GM21526 (cell line): ENCODE data around the gene TRMT2A.
"Not testable (repeated sequence)": the region's sequence is repeated elsewhere in the genome, so short reads cannot be mapped to it uniquely, and the experiment has no call there.

Experiments used
- ATAC-seq: cut with Tn5 transposase; IDR thresholded peaks from one replicate; pipeline ENCODE4 v1.9.1; 2021; ENCODE audit warnings: moderate library complexity; ENCODE audit not compliant: unreplicated experiment, low FRiP score

Gene TRMT2A, protein sequence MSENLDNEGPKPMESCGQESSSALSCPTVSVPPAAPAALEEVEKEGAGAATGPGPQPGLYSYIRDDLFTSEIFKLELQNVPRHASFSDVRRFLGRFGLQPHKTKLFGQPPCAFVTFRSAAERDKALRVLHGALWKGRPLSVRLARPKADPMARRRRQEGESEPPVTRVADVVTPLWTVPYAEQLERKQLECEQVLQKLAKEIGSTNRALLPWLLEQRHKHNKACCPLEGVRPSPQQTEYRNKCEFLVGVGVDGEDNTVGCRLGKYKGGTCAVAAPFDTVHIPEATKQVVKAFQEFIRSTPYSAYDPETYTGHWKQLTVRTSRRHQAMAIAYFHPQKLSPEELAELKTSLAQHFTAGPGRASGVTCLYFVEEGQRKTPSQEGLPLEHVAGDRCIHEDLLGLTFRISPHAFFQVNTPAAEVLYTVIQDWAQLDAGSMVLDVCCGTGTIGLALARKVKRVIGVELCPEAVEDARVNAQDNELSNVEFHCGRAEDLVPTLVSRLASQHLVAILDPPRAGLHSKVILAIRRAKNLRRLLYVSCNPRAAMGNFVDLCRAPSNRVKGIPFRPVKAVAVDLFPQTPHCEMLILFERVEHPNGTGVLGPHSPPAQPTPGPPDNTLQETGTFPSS

DNA sequence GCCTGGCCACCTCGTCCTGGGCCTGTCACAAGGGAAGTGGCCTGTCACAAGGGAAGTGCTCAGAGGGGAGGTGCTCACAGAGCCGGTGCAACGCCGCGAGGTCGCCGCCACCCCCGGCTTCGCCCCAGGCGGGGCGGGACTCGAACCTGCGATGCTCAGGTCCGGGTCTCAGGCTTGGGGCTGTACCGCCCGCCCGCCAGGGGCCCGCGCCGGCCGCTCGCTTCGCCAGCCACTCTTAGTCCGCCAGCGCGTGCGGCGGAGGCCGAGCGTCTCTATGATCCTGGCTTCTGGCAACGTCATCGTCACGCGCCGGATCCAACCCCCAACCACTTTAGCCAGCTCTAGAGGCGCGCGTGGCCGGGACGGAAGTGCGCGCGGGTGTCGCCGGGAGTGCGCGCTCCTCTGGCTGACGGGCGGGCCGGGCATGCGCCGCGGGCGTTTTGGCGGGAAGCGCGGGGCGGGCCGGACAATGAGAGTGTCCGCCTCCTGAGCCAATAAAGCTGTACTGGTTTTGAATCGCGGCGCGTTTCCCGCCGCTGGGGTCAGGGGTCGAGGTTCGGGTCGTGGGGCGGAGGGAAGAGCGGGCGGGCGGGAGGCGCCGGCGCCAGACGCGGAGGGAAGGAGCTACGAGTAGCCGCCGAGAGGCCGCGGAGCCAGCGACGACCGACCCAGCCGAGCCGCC lies at the start of gene TRMT2A:
TSS of gene TRMT2A (minus strand) at position 276 of the 682 bp plus-strand sequence. CDS start 320 bp downstream, outside the sequence.
- ATAC-seq, result peak; percentile 57

DNA sequence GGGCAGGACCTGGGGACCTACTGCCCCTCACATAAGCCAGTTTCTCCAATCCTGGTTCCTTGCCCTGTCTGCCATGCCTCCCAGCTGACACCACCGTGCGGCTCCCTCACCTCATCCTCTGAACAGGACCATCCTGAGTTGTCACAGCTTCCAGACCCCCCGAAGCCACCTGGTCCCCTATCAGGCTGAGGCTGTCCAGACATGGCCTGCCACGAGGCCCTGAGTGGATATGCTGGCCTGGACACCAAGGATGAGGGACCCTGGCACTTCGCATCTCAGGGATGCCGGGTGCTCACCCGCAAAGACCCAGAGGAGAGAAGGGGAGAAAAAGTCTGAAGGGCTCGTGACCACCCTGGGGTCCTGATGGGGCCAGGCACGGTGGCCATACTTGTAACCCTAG lies 49.7 kb upstream of the TRMT2A start:
- ATAC-seq, result no peak

GRCh38 chr22:20165913-20166312 lies 48.9 kb upstream of the TRMT2A start:
- ATAC-seq, result no peak

GRCh38 chr22:20165421-20165820 lies 48.4 kb upstream of the TRMT2A start:
- no peak for ATAC-seq

DNA sequence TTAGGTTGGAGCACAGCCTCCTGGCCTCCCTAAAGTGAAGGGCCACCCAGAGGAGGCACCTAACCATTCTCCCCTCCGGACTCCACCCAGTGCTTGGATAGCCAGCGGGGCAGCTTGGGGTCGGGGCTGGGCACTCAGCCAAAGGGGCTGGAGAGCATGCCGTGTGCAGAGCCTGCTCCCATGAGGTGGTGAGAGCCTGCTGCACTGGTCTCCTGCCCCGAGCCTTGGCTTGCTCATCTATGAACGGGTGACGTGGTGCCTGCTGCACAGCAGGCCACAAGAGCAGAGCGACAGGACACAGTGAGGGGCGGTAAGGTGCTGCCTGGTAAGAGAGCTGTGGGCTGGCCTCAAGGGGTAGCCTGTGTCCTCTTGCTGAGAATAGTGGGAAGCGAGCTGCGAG lies 47.8 kb upstream of the TRMT2A start:
- ATAC-seq, result no peak

DNA sequence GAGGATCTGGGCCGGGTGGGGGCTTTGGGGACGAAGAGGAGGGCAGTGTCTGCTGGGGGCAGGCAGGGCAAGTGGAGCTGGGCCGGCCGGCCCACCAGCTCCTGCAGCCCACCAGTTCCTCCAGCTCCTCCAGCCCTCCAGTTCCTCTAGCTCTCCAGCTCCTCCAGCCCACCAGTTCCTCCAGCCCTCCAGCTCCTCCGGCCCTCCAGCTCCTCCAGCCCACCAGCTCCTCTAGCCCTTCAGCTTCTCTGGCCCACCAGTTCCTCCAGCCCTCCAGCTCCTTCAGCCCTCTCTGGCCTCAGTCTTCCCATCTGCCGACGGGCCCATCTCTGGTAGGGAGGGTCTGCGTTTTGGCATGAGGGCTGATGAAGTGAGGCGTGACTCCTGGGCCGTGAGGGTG lies 43.0 kb upstream of the TRMT2A start:
- ATAC-seq, result no peak

DNA sequence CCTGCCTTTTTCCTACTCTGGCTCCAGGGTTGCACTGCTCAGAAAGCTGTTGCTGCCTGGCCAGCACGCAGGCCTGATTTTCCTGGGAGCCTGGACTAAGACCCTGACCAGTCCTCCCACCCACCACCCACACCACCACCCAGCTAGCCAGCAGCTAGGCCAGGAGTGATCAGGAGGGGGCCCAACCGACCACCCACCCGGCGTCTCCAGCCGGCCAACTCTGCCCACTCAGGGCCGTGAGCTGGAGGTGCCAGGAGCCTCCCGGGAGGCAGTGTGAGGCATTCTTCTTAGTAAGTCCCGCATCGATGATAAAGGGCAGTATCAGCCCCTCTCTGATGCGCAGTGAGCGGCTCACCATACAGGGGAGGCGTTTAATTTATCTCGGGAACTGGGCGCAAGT lies 42.5 kb upstream of the TRMT2A start:
- ATAC-seq, result not testable (repeated sequence)

- no peak for ATAC-seq
Observed at GRCh38 chr22:20159076-20159475, 42.0 kb upstream of the TRMT2A start.

DNA sequence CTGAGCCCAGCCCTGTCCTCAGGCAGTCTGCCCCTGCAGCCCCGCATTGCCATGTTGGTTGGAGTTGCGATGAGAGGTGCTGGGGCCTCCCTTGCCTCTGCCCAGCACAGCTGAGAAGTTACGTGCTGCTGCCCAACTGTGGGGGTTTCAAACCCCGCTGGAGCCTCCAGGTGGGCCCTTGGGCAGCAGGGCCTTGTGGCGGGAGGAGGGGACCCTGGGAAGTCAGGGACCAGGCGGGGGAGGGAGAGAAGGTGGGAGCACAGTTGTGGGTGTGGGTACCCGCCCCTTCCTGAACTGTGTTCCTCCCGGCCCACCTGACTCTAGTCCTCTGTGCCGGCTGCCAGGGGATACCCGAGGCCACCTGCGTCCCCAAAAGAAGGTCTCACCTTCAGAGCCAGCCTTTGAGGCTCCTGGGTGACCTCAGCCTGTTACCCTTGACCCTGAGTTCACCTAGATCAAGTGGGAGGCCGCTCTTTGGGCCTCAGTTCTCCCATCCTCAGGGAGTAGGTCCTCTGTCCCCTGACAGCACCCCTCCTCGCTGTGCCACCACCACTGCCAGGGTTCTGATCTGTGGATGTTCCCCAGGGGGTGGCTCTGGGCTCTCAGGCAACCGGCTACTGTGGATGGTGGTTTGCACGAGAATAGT lies 41.5 kb upstream of the TRMT2A start:
- no peak for ATAC-seq

DNA sequence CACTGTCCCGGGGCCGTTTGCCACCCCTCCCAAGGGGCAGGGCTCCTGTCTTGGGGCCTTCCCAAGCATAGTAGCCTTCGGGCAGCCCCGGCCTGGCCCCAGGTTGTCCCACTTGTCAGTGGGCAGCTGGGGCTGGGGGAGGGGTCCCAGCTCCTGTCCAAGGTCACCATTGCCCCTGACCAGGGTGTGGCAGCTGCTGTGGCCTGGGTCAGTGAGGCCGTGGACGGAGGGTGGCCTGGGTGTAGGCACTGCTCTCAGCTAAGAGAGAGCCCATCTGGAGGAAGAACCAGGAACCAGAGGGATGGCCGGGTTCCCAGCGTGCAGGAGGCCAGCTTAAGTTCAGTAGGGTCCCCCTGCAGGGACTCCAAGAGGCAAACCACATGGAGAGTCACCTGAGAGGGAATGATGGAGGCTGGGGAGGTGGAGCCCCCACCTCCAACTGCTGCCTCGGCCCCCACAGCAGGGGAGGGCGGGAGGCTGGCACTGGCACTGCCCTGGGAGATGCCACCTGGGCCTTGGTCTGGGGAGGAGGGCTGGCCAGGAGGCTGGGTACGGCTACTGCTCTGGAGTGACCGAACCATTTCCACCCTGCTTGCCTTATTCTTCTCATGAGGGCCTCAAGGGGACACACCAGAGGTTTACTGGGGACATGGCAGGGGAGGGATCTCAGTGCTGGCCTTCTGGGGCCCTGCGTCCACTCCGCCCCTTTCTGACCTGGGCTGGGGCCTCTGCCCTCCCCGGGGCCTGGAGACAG lies 40.6 kb upstream of the TRMT2A start:
- no peak for ATAC-seq

- peak; percentile 55 for ATAC-seq
Observed at GRCh38 chr22:20156611-20157429, 39.8 kb upstream of the TRMT2A start.

DNA sequence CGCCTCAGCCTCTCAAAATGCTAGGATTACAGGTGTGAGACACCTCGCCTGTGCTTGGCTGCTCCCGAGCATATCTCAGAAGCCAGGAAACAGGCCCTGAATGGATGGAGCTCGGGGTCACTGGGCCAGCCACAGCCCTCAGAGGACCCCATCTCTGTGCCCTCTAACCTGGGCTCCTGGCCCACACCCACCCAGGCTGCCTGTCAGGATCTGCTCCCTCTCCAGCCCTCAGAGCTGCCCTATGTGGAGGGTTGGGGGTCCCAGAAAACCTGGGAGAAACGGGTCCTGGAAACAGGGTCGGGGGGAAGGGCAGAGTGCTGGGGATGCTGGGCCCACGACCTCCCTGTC lies 39.0 kb upstream of the TRMT2A start:
- no peak for ATAC-seq

GRCh38 chr22:20155330-20156041 lies 38.5 kb upstream of the TRMT2A start:
- no peak for ATAC-seq

- no peak for ATAC-seq
Observed at GRCh38 chr22:20154602-20155187, 37.7 kb upstream of the TRMT2A start.

DNA sequence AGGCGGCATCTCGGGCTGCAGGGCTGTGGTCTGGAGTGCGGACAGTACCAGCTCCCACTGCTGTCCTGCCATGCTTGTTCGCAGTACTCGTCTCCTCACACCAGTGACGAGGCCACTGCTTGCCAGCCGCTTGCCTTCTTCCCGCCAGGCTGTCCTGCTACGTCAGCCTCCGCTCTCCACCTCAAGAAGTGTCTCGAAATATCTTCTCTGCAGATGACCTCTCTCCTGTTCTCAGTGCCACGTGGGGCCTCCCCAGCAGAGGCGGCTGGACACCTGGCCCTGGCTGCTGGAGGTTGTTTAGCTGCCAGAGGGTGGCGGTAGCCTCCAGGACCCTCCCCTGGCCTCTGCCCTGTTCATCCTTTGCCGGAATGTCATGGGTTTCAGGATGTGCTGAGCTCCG lies 36.9 kb upstream of the TRMT2A start:
- no peak for ATAC-seq

- ATAC-seq, result no peak
Observed at GRCh38 chr22:20152464-20152890, 35.5 kb upstream of the TRMT2A start.

DNA sequence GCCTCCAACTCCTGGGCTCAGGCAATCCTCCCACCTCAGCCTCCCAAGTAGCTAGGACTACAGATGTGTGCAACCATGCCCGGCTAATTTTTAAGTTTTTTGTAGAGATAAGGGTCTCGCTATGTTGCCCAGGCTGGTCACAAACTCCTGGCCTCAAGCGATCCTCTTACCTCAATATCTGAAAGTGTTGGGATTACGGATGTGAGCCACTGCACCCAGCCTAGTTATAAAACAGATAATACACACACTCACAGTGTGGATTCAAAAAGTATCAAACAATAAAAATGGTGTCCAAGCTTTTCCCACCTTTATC lies 34.2 kb upstream of the TRMT2A start:
- ATAC-seq, result no peak

DNA sequence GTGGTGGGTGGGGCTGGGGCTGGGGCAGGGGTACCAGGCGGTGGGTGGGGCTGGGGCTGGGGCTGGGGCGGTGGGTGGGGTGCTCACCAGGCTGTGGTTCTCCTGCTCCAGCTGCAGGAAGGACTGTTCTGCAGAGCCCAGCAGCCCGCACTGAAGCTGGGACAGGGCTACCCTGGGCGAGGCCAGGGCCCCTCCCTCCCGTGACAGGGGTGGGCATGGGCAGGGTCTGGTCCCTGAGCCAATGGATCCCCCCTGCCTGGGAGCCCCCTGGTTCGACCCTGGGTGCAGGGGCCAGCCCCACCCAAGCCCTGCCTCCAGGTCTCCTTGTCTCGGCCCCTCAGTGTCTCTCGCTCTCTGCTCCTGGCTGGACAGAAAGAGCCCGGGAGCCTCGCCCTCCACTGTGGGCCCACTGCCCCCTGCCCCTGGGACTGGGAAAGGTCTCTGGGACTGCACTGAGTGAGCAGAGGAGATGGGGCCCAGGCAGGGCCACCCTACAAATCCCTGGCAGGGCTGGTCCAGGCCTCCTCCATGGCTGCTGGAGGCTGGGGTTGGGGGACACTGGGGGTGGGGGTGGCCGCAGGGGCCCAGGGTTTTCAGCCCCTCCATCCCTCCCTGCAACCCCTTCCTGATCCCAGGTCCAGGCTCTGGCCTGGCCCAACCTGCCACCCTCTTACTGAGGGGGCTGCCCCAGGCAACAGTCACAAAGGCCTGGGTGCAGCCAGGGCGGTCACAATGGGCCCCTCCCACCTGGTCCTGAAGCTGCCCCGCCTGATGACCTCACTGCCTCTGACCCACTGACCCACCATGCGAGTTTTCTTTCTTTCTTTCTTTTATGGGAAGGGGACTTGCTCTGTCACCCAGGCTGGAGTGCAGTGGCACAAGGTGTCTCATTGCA lies 33.6 kb upstream of the TRMT2A start, which contains the start of gene CCDC188:
TSS of gene CCDC188 (minus strand) at position 675 of the 895 bp plus-strand sequence. CDS start at position 606, 69 bp downstream.
- no peak for ATAC-seq
